HL-60/S4 treated with retinoic acid at 250 ng/mL for 4 days and 3 days (cell line): ENCODE data around the gene RBFOX2.
"Not testable (repeated sequence)": the region's sequence is repeated elsewhere in the genome, so short reads cannot be mapped to it uniquely, and the experiment has no call there.

Experiments
- in situ Hi-C: fragments of 300-500 bp; cut with MboI; formaldehyde crosslinking; loops from 2 replicates; pipeline ENCODE4 v1.7.0; 2022; ENCODE audit warnings: low sequenced_read_pairs

RBFOX2 gene

GRCh38 chr22:35746946-35747703 is 281.5 kb downstream of the RBFOX2 start:
- in situ Hi-C loops = no loop called here

DNA sequence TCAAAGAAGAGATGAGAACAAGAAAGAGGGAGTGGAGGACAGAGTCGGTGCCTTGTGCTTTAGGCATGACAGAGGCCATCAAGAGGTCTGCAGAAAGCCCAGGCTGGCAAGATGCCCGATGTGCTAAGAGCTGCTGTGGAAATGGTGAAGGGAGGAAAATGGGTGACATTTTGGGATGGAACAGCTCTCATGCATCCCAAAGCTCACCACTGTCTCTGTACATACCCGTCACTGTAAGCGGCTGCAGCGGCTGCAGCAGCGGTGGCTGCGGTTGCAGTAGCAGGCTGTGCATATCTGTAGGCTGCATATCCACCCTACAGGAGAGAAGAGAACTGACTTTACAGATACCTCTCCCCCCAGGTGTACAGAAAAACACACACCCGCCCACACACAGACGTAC is 282.4 kb downstream of the RBFOX2 start:
- in situ Hi-C loops = no loop called here

- in situ Hi-C loops = no loop called here
These were observed 285.2 kb downstream of the RBFOX2 start for GRCh38 chr22:35743326-35743860.

GRCh38 chr22:35742342-35743100 is 286.1 kb downstream of the RBFOX2 start:
- in situ Hi-C loops = no loop called here

DNA sequence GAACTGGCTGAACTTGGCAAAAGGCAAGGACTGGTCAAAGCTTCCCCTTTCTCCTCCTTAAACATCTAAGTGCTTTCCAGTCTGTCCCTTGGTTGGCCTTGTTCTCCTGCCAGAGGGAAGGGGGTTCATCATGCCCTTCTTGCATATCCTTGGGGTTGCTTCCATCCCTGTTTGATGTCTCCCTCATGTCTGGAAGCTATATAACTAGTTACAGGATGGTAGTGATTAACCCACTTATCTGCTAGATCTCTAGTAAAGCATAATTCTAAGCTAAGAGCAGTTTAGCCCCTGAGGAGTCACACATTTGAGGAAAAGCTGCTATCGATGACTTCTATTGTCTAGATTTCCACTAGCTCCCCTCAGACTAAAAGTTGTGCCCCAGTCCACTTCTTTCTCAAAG is 288.0 kb downstream of the RBFOX2 start:
- in situ Hi-C loops = no loop called here

DNA sequence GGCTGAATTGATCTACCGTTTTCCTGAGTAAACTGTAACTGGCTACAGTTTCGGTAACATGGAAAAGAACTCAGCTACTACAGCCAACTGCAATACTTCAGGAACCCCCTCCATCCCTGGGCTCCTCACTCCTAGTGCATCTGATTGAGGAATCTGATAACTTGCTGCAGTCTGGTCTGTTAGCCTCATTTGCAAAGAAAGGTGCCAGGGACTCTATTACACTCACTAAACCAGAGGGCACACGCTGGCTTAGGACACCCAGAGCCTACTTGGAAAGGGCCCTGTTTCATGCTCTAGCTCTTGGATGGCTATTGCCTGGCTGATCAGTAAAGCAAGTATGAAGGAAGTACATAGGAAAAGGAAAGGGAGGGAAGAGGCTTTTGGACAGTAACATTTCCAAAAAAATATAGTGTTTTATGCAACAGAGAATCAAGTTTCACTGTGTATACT is 288.7 kb downstream of the RBFOX2 start:
- in situ Hi-C loops = no loop called here

DNA sequence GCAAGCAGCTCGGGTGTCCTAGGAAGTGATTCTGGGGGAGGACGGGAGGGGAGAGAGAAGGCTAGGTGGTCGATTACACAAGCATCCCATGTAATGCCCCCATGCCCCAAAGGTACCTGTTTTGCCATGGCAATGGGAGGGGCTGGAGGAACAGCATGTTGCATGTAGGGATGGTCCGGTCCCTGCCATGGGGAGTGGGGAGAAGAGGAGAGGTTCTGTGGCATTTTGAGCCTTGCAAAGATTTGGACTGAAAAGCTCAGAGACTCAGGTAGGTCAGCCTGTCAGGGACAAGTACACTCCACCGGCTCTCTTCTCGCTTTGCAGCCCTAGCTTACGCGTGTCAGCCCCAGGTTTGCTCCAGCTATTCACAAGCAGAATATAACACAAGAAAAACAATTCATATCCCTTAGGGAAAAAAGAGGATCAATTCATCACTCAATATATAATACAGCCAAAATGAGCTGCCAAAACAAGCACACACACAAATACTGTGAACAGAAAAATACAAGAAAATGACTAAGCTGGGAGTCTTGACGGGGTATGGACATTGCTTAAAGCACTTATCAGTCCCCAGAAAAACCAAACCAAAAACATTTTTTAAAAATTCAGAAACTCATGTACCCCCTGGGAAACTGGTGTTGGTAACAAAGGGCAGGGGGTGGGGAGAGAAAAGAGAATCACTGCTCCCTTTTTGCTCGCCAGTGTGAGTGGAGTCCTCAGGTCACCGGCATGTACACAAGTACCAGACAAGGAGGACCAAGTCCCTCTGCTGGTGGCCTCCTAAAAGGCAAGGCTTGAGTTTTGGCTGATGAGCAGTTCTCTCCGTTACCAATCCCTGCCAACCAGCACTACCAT is 289.3 kb downstream of the RBFOX2 start:
- in situ Hi-C loops = no loop called here

- in situ Hi-C loops = not testable (repeated sequence)
These were observed 290.7 kb downstream of the RBFOX2 start for GRCh38 chr22:35737886-35738285.

DNA sequence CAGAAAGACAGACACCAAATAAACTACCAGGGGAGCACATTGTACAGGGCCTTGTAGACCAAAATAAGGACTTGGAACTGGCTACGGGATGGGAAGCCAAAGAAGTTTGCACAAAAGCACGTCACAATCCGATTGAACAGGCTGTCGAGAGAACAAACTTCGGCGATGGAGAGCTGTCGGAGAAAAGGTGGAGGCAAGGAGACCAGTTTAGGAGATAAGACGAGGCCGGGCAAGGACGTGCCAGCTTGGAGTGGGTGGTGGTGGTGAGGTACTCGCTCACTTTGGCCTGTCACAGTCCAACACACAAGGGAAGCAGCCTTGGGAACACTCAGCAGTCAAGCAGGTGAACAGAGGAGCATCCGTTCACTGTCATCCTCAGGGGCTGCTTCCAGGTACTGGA is 291.9 kb downstream of the RBFOX2 start:
- in situ Hi-C loops = no loop called here

DNA sequence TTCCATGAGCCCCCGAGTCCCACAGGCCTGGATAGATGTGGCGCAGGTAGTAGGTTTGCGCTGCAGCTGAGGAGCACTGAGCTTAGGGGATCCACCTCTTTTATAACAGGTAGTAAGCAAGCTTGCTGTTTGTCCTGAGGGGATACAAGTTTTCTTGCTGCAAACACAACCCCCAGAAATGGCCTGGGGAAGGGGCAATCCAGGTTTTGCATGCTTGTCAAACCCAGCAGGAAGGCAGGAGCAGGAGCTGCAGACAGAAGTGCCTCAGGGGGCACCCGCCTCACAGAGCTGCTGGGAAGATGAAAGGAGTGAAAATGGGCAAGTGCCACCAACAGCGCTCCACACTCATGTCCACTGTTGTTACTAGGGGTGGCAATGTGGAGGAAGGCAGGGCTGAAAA is 292.5 kb downstream of the RBFOX2 start:
- in situ Hi-C loops = no loop called here

DNA sequence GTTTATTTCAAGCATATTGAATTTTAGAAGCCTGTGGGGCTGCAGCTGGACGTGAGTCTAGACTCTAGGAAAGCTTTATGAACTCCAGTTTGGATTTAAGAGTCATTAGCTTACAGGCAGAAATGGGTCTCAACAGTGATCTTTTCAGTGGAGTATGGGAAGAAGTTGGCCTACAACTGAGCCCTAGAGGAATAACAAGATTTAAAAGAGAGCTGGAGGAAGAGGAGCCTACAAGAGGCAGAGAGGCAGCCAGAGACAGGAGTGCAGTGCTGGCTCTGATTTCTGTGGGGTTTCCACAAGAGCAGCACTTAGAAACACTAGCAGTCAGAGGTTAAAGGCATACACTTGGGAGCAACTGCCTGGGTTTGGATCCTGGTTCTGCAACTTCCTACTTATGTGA is 293.1 kb downstream of the RBFOX2 start:
- in situ Hi-C loops = no loop called here

GRCh38 chr22:35734517-35734827 is 294.2 kb downstream of the RBFOX2 start:
- in situ Hi-C loops = no loop called here

DNA sequence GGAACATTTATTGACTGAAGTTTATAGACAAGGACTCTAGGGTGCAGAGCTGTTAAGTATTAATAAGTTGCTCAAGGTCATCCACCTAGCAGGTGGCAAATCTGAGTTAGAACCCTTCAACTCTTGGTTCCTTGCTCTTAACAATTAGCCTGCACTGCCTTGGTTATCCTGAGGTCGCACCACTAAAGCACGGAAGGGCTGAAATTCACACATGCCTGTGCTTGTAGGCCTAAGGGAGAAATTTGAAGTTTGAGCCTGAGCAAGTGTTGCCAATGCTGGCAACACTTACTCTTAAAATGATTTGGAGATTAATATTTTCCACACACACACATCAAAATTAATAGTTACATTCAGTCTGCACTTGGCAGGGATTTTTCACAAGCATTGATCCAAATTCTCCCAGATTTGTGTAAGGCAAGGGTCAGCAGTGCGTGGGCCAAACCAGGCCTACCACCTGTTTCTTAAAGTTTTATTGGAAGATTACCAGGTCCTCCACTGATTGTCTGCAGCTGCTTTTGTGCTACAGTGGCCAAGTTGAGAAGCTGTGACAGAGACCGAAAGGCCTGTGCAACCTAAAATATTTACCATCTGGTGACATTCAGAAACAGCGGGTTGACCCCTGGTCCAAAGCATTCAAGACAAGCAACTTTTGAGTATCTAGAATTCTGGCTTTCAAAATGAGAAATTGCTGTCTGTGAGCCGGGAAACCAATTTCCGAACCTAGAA is 294.7 kb downstream of the RBFOX2 start:
- in situ Hi-C loops = no loop called here

DNA sequence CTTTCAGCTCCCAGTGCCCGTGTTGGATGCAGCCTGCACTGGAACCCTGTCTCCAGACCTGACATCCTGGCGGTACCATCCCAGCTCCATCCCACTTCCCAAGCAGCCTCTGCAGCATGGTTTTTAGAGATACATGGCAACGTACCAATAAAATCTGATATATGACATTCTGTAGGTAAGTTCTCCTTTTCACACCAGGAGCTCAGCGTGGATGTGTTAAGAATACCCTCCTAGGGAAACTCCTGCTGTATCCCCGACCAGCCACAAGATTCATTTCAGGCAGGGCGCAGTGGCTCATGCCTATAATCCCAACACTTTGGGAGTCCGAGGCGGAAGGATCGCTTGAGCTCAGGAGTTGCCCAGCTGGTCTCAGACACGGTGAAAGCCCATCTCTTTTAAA is 295.6 kb downstream of the RBFOX2 start:
- in situ Hi-C loops = no loop called here

GRCh38 chr22:35732116-35732515 is 296.5 kb downstream of the RBFOX2 start:
- in situ Hi-C loops = no loop called here

- in situ Hi-C loops = no loop called here
These were observed 297.3 kb downstream of the RBFOX2 start for GRCh38 chr22:35731321-35731720.

GRCh38 chr22:35729309-35729698 is 299.3 kb downstream of the RBFOX2 start:
- in situ Hi-C loops = no loop called here

DNA sequence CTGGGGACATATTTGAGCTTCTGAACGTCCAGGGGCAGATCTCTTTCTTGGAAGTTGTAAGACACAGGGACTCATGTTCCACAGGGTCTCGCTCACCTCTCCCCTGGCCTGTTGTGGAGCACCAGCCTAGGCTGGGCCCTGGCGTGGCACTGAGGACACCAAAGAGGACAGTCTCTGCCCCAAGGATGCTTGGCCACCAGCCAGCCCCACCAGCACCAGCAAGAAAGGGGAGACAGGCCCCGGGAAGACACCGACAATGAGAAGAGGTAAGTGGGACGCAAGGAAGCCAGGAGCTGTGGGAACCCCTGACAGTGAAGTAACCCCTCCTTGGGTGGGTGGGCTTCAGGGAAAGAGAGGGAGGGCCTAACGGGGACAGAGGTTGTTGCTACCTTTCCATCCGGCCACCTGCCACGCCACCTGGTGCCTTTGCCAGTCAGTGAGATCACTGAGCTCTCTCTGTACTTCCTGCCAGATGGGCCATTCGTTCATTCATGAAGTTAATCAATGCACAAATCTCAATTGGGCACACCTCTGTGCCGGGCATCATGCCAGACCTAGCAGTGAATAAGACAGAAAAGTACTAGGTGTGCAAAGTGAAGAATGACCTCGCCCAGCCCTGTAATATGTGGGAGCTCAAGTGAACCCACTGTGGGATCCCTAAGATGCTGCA is 299.9 kb downstream of the RBFOX2 start:
- in situ Hi-C loops = no loop called here

- in situ Hi-C loops = no loop called here
These were observed 301.2 kb downstream of the RBFOX2 start for GRCh38 chr22:35727436-35727835.

- in situ Hi-C loops = no loop called here
These were observed 301.7 kb downstream of the RBFOX2 start for GRCh38 chr22:35726933-35727332.
